Germinal center (tissue), 1 donor: ENCODE measurements around the gene MEP1B.
"Not testable (repeated sequence)": the region's sequence is repeated elsewhere in the genome, so short reads cannot be mapped to it uniquely, and the experiment has no call there.

Experiments used
- DNase-seq: peaks from one replicate; pipeline ENCODE4 v3.0.0; 2012; ENCODE audit warnings: mixed read lengths, low spot score

The MEP1B gene

GRCh38 chr18:32189790-32190189, at the start of gene MEP1B:
Gene MEP1B (plus strand): TSS chr18:32190039. CDS start chr18:32190071, 32 bp downstream.
- no peak for DNase-seq

DNA sequence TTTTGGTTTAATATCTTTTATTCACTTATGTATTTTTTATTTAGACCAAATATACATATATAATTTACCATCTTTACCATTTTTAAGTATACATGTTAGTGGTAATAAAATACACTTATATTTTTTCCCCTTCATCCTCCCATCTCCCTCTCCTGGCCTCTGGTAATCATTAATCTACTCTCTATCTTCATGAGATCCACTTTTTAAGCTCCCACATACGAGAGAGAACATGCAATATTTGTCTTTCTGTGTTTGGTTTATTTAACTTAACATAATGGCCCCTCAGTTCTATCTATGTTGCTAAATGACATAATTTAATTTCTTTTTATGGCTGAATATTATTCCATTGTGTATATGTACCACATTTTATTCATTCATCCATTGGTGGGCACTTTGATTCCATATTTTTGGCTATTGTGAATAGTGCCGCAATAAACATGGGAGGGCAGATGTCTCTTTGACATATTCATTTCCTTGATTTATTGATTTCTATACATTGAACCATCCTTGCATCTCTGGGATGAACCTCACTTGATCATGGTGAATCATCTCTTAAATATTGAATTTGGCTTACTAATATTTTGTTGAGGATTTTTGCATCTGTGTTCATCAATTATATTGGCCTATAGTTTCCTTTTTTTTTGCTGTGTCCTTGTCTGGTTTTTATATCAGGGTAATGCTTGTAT, 41.5 kb upstream of the MEP1B start:
- DNase-seq = no peak

GRCh38 chr18:32152705-32153448, 37.0 kb upstream of the MEP1B start:
- no peak for DNase-seq

GRCh38 chr18:32156855-32157254, 33.0 kb upstream of the MEP1B start:
- no peak for DNase-seq

DNA sequence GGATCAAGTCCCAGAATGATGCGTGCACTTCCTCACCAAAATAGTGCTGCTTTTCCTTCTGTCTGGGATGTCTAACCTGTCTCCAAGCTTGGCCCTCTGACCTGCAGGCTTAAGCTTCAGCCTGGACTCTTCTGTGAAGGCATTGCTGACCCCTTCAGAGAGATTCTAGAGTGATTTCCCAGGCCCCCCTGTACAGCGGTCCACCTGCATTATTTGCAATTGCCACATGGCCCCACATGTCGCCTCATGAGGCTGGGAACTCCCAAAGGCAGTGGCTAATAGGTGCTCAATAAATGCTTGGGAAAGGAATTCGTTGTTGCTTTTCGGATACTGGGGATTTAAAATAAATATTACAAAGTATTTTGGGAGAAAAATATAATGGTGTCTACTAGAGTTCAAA, 32.3 kb upstream of the MEP1B start:
- no peak for DNase-seq

- DNase-seq = peak; percentile 53
Observed at GRCh38 chr18:32158108-32158624, 31.7 kb upstream of the MEP1B start.

GRCh38 chr18:32158631-32159030, 31.2 kb upstream of the MEP1B start:
- DNase-seq = not testable (repeated sequence)

DNA sequence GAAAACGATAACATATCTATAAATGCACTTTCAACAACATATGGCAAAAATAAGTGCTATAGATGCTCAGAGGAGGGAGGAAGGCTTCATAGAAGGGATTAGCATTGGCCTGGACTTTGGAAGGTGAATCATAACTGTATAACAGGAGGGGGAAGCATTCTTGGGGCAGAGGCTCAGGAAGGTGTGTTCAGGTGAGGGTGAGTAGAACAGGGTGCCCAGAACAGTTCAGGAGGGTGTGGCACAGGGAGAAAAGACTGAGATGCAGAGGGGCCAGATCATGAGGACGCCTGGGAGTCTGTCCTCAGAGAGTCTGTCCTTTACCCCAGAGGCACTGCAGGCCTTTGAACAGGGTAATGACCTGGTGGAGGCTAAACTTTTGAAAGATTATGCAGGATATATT, 29.3 kb upstream of the MEP1B start:
- no peak for DNase-seq

- DNase-seq = no peak
Observed at GRCh38 chr18:32167980-32168730, 21.7 kb upstream of the MEP1B start.

DNA sequence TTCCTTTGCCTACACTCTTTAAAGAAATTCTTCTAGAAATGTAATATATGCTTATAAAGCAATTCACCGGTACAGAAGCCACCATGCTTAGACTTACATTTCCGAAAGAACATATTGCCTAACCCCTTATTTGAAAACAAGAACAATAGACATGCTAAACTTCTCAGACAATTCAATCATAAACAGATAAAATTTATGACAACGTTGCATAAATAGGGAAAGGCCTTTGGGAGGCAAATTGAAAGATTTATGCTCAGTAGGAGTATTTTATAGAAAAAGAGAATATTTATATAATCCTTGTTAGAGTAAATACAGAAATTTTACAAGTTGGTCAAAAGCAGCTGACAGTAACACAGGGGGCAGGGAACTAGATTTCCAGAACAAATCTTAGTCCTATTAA, 16.2 kb upstream of the MEP1B start:
- DNase-seq = no peak

DNA sequence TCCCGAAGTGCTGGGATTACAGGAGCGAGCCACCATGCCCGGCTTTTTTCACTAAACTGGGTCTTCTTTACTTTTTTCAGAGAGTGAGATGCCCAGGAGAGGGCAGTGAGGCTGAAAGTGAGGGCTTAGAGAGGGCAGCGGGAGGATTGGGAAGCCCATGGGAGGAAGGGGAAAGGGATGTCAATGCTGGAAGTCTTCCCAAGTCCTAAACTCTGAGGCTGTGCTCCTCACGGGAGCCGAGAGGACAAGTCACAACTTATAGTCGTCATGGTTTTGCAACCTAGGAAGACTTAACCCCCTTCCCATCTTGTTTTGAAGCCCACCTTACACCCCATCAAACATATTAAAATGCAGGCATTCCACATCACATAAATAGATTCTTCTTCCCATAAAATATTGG, 15.1 kb upstream of the MEP1B start:
- no peak for DNase-seq

- no peak for DNase-seq
Observed at GRCh38 chr18:32175265-32175664, 14.6 kb upstream of the MEP1B start.

DNA sequence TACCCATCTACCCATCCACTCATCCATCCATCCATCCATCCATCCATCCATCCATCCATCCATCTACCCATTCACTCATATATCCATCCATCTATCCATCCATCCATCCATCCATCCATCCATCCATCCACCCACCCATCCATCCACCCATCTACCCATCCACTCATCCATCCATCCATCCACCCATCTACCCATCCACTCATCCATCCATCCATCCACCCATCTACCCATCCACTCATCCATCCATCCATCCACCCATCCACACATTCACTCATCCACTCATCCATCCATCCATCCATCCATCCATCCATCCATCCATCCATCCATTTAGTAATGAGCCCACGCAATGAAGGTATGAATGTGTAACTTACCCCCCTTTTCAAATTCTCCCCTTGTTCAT, 13.1 kb upstream of the MEP1B start:
- DNase-seq = not testable (repeated sequence)

DNA sequence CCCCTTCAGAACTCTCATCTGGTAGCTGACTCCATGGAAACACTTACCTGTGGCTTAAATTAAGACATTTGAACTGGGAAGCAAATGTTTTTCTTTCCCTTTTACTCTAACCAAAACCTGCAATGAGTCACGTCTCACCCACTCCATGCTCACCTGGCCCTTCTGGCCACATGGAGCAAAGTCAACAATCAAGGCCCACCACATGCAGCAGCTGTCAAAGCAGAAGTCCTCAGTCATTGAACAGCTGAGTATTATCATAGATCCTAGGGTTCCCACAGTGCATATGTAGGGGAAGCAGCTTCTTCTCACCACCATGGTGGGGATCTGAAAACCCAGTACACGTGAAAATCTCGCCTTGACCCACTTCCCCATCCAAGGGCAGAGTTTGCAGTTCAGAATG, 12.3 kb upstream of the MEP1B start:
- DNase-seq = no peak

GRCh38 chr18:32183503-32183902, 6.3 kb upstream of the MEP1B start:
- DNase-seq = no peak

GRCh38 chr18:32190209-32190608, 370 bp downstream of the MEP1B start:
- no peak for DNase-seq

DNA sequence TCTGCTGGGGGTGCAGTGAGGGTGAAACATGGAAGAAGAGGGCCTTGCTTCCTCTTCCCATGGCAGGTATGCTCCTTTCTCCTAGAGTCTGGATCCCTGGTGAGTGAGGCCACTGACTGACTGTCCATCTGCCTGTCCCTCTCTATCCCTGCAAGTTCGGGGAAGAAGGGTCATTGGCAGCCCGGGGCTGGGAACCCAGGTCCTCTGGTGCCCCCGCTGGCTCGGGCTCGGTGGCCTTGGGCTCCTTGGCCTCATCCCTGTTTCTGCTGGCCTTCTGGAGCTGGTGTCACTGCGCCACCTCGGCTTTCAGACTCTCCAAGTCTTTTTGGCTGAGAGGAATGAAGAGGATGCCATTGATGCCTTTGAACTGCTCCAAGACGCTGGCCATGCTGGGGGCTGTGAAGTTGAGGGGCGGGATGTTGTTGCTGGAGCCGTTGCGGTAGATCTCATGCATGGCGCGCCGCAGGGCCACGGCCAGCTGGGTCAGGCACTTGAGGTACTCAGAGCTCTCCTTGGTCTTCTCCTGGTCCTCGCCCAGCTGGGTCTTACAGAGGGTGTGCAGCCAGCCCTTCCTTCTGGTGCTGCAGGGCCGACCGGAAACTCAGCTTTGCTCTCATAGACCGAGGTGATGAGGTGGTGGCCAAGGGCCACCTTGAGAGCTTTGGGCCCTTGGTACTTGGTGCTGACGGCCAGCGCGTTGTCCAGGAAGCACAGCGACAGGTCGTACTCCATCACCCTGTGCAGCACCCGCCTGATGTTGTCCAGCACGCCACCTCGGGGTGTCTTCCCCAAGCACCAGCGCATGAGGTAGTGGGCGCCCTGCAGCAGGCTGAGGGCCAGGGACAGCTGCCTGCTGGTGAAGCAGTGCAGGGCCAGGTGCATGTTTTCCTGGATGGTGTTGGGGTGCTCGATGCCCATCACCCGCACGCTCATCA, 6.3 kb downstream of the MEP1B start:
- DNase-seq = no peak

DNA sequence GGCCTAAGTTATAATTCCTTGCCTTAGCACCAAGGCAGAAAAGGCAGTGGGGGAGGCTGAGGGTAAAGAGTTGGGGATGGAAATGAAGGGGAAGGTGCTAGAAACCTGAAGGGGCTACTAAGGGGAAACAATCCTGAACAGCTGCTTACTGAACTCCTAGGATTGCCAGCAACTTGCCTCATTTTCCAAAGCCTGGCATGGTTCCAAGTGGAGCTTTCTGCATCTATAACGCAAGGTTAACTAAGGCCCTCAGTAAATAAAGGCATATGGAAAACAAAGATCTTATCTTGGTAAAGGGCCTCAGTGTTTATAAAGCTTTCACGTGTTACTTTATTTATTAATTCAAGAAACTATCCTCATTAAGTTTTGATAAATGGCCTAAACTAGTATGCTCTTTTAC, 10.9 kb downstream of the MEP1B start:
- DNase-seq = no peak

GRCh38 chr18:32201948-32202672, 12.3 kb downstream of the MEP1B start:
- no peak for DNase-seq

DNA sequence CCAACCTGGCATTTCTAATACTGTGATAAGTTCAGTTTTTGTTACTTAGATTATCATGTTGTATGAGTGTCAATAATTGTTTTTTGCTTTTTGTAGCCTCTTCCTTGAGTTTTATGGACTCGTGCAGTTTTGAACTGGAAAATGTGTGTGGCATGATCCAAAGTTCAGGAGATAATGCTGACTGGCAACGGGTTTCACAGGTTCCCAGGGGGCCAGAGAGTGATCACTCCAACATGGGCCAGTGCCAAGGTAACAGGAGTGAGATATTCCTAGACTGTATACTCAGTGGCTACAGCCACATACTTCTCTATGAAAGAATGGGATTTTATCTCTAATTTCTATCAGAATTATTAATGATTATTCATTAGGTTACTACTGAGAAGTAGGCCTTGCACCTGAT, 18.2 kb downstream of the MEP1B start:
- no peak for DNase-seq

- no peak for DNase-seq
Observed at GRCh38 chr18:32208577-32208976, 18.7 kb downstream of the MEP1B start.
